Trophoblast cell (in vitro differentiated cells and primary cell): ENCODE results near the gene CFAP99.

ENCODE experiments used
- DNase-seq, 2 donors: peaks; one replicate each; pipeline ENCODE4 v3.0.0-alpha.2; 2016
- H2AFZ ChIP-seq: 2 replicates; pipeline ENCODE4 v1.6.1; 2013; ENCODE audit warnings: low read length, moderate library complexity, mild to moderate bottlenecking; ENCODE audit not compliant: insufficient read depth, poor library complexity
- H2AK5ac ChIP-seq: 2 replicates; pipeline ENCODE4 v1.6.1; 2013; ENCODE audit warnings: mild to moderate bottlenecking, low read length
- H2BK120ac ChIP-seq: 2 replicates; pipeline ENCODE4 v1.6.1; 2013; ENCODE audit warnings: low read length, mild to moderate bottlenecking, moderate library complexity; ENCODE audit not compliant: insufficient read depth, poor library complexity
- H2BK12ac ChIP-seq: 2 replicates; pipeline ENCODE4 v1.6.1; 2013; ENCODE audit warnings: mild to moderate bottlenecking, low read length, moderate library complexity
- H2BK5ac ChIP-seq: 2 replicates; pipeline ENCODE4 v1.6.1; 2013; ENCODE audit warnings: low read length, low read depth, moderate library complexity, mild to moderate bottlenecking; ENCODE audit not compliant: poor library complexity
- H3K14ac ChIP-seq: 2 replicates; pipeline ENCODE4 v1.6.1; 2013; ENCODE audit warnings: mild to moderate bottlenecking, low read length
- H3K18ac ChIP-seq: 2 replicates; pipeline ENCODE4 v1.6.1; 2013; ENCODE audit warnings: mild to moderate bottlenecking, low read length
- H3K23ac ChIP-seq: 2 replicates; pipeline ENCODE4 v1.6.1; 2013; ENCODE audit warnings: low read length
- H3K27ac ChIP-seq: 2 replicates; pipeline ENCODE4 v1.5.1; 2013; ENCODE audit warnings: low read depth, mild to moderate bottlenecking, inconsistent platforms, low read length, moderate library complexity
- H3K27me3 ChIP-seq: 2 replicates; pipeline ENCODE4 v1.6.1; 2013; ENCODE audit warnings: inconsistent platforms, mild to moderate bottlenecking, low read length, moderate library complexity; ENCODE audit not compliant: insufficient read depth
- H3K36me3 ChIP-seq, 2 experiments: 1 replicate in 1 of 2; 2 replicates in 1 of 2; pipeline ENCODE4 v1.6.1; 2013; ENCODE audit warnings: low read length in 2 of 2, mild to moderate bottlenecking in 2 of 2, moderate library complexity in 1 of 2; ENCODE audit not compliant: insufficient read depth in 2 of 2, control insufficient read depth in 1 of 2
- H3K4ac ChIP-seq: 2 replicates; pipeline ENCODE4 v1.6.1; 2013; ENCODE audit warnings: low read depth, mild to moderate bottlenecking, low read length, moderate library complexity
- H3K4me1 ChIP-seq, 2 experiments: 1 replicate in 1 of 2; 2 replicates in 1 of 2; pipeline ENCODE4 v1.6.1; 2013; ENCODE audit warnings: low read length in 2 of 2, mild to moderate bottlenecking in 2 of 2, moderate library complexity in 1 of 2; ENCODE audit not compliant: insufficient read depth in 2 of 2, control insufficient read depth in 1 of 2
- H3K4me2 ChIP-seq: 2 replicates; pipeline ENCODE4 v1.6.1; 2013; ENCODE audit warnings: inconsistent platforms, mild to moderate bottlenecking, low read length, moderate library complexity
- H3K4me3 ChIP-seq: 2 replicates; pipeline ENCODE4 v1.5.1; 2013; ENCODE audit warnings: mild to moderate bottlenecking, low read depth, low read length, inconsistent platforms
- H3K79me1 ChIP-seq: one replicate; pipeline ENCODE4 v1.6.1; 2013; ENCODE audit warnings: low read length
- H3K79me2 ChIP-seq: 2 replicates; pipeline ENCODE4 v1.6.1; 2013; ENCODE audit warnings: low read length, mild to moderate bottlenecking; ENCODE audit not compliant: control insufficient read depth, insufficient read depth, poor library complexity
- H3K9ac ChIP-seq: 2 replicates; pipeline ENCODE4 v1.6.1; 2013; ENCODE audit warnings: mild to moderate bottlenecking, low read length
- H3K9me3 ChIP-seq: 2 replicates; pipeline ENCODE4 v1.6.1; 2013; ENCODE audit warnings: low read depth, mild to moderate bottlenecking, control low read depth, inconsistent platforms, low read length; ENCODE audit not compliant: insufficient read depth
- H4K12ac ChIP-seq: 2 replicates; pipeline ENCODE4 v1.6.1; 2013; ENCODE audit warnings: low read depth, mild to moderate bottlenecking, low read length, moderate library complexity
- H4K8ac ChIP-seq: 2 replicates; pipeline ENCODE4 v1.6.1; 2013; ENCODE audit warnings: low read depth, mild to moderate bottlenecking, low read length, moderate library complexity
- H4K91ac ChIP-seq: one replicate; pipeline ENCODE4 v1.6.1; 2013; ENCODE audit warnings: low read depth, mild to moderate bottlenecking, low read length, moderate library complexity
- WGBS: extraction: QIAGEN DNeasy Blood & Tissue Kit; methylation state at CpG from one replicate; pipeline ENCODE4 v1.1.7; 2013; ENCODE audit warnings: missing lambda C conversion rate; ENCODE audit not compliant: insufficient read length, insufficient coverage; ENCODE audit errors: extremely low coverage; 5-methylcytosine and 5-hydroxymethylcytosine counted together

CFAP99 gene

GRCh38 chr4:2373532-2373931 lies 45.2 kb upstream of the CFAP99 start:
- Histone ChIP-seq H3K27me3 (no peaks in the 10 kb centered on the region), H3K4me3 (no peak overlapping the region), H3K79me1 (no peaks in the 10 kb centered on the region), H4K12ac (no peak overlapping the region), H3K79me2 (no peaks in the 10 kb centered on the region), H2AFZ (no peak overlapping the region), H2BK12ac (no peak overlapping the region), H3K14ac (no peak overlapping the region), H3K9me3 (peaks cover 21% of the 10 kb centered on the region), H4K91ac (no peak overlapping the region), H3K4me2 (no peak overlapping the region), H3K36me3 (no peaks in the 10 kb centered on the region), H2BK5ac (no peak overlapping the region), H3K9ac (no peak overlapping the region), H3K18ac (no peak overlapping the region), H3K27ac (no peak overlapping the region), H3K4me1 (no peaks in the 10 kb centered on the region), H3K23ac (no peak overlapping the region), H4K8ac (no peak overlapping the region), H3K4ac (no peak overlapping the region), H2AK5ac (no peak overlapping the region), H2BK120ac (no peak overlapping the region)
- no peak for DNase-seq
- WGBS = no CpG with 5 or more reads among the region's 7 CpGs

GRCh38 chr4:2375427-2375826 lies 43.3 kb upstream of the CFAP99 start:
- Histone ChIP-seq H3K79me2 (no peaks in the 10 kb centered on the region), H3K14ac (no peak overlapping the region), H3K9me3 (peaks cover 19% of the 10 kb centered on the region), H4K8ac (no peak overlapping the region), H4K91ac (no peak overlapping the region), H3K18ac (no peak overlapping the region), H2BK5ac (no peak overlapping the region), H4K12ac (no peak overlapping the region), H3K27me3 (no peaks in the 10 kb centered on the region), H3K4ac (no peak overlapping the region), H2AK5ac (no peak overlapping the region), H3K23ac (no peak overlapping the region), H3K27ac (no peak overlapping the region), H3K4me3 (no peak overlapping the region), H3K4me2 (no peak overlapping the region), H3K9ac (no peak overlapping the region), H3K79me1 (no peaks in the 10 kb centered on the region), H3K36me3 (no peaks in the 10 kb centered on the region), H2BK12ac (no peak overlapping the region), H2AFZ (no peak overlapping the region), H3K4me1 (no peaks in the 10 kb centered on the region), H2BK120ac (no peak overlapping the region)
- no peak for DNase-seq
- WGBS = no CpG with 5 or more reads among the region's 10 CpGs

- Histone ChIP-seq H3K4me2 (no peak overlapping the region), H3K18ac (no peak overlapping the region), H3K9me3 (peaks cover 11% of the 10 kb centered on the region), H2AFZ (no peak overlapping the region), H3K79me2 (no peaks in the 10 kb centered on the region), H3K36me3 (no peaks in the 10 kb centered on the region), H3K4me3 (no peak overlapping the region), H3K4me1 (no peaks in the 10 kb centered on the region), H3K79me1 (no peaks in the 10 kb centered on the region), H2BK12ac (no peak overlapping the region), H2BK120ac (no peak overlapping the region), H4K8ac (no peak overlapping the region), H4K91ac (no peak overlapping the region), H3K4ac (no peak overlapping the region), H3K27me3 (no peaks in the 10 kb centered on the region), H3K14ac (no peak overlapping the region), H3K27ac (no peak overlapping the region), H2BK5ac (no peak overlapping the region), H3K9ac (no peak overlapping the region), H4K12ac (no peak overlapping the region), H2AK5ac (no peak overlapping the region), H3K23ac (no peak overlapping the region)
- DNase-seq = no peak
- WGBS = no CpG with 5 or more reads among the region's 14 CpGs
Observed at GRCh38 chr4:2377241-2377640, 41.5 kb upstream of the CFAP99 start.

- H2BK120ac ChIP-seq = no peak overlapping the region
- H2BK5ac ChIP-seq = no peak overlapping the region
- H2AFZ ChIP-seq = no peak overlapping the region
- H3K9me3 ChIP-seq = peaks cover 6% of the 10 kb centered on the region
- no peak overlapping the region for H3K4ac ChIP-seq
- no peak overlapping the region for H2AK5ac ChIP-seq
- no peak overlapping the region for H3K4me2 ChIP-seq
- no peak overlapping the region for H3K9ac ChIP-seq
- H3K14ac ChIP-seq = no peak overlapping the region
- H3K36me3 ChIP-seq = no peaks in the 10 kb centered on the region
- no peaks in the 10 kb centered on the region for H3K79me1 ChIP-seq
- H3K79me2 ChIP-seq = no peaks in the 10 kb centered on the region
- DNase-seq = no peak
- H3K23ac ChIP-seq = no peak overlapping the region
- no peak overlapping the region for H3K18ac ChIP-seq
- H4K8ac ChIP-seq = no peak overlapping the region
- no peaks in the 10 kb centered on the region for H3K27me3 ChIP-seq
- no peak overlapping the region for H4K12ac ChIP-seq
- no peak overlapping the region for H3K4me3 ChIP-seq
- H3K27ac ChIP-seq = no peak overlapping the region
- no CpG with 5 or more reads among the region's 5 CpGs for WGBS
- H3K4me1 ChIP-seq = no peaks in the 10 kb centered on the region
- H4K91ac ChIP-seq = no peak overlapping the region
- H2BK12ac ChIP-seq = no peak overlapping the region
Observed at GRCh38 chr4:2378401-2378800, 40.4 kb upstream of the CFAP99 start.
